HG03442 (cell line): ENCODE measurements around the gene GSK3B.
"Not testable (repeated sequence)": the region's sequence is repeated elsewhere in the genome, so short reads cannot be mapped to it uniquely, and the experiment has no call there.

Experiments used
- ATAC-seq: cut with Tn5 transposase; IDR thresholded peaks from one replicate; pipeline ENCODE4 v1.9.1; 2021; ENCODE audit warnings: mild to moderate bottlenecking, moderate library complexity; ENCODE audit not compliant: unreplicated experiment

GSK3B gene

DNA sequence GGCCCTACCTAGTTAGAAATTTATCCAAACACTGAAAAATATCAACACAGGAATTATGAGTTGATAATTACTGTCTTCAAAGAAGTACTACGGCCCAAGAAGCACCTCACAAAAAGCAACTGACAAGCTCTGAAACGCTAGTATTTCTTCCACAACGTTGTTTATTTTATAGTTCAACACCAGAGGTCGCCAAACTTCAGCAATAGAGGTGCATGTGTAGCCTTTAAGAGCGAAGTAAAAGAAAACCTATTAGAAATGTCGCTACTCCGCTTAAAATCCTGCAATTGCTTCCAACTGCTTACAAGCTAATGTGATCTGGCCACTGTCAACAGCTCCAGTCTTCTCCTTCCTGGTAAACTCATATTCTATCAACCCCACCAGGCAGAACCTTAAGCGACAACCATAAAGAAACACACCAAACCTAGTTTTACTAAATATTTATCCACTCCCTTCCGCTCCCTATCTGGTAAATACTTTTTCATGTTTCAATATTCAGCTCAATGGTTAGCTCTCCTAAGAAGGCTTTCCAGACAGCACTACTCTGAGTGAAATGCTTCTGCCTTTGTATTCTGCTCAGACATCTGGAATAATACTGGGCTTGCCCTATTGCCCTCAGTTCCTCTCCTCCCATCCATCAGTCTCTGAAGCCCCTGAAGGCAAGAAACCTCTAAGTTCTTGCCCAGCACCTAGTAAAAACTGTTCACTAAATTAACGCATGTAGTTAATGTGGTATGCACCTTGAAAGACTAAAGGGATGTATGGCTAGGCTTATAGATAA is 202.1 kb downstream of the GSK3B start:
- ATAC-seq: no peak

DNA sequence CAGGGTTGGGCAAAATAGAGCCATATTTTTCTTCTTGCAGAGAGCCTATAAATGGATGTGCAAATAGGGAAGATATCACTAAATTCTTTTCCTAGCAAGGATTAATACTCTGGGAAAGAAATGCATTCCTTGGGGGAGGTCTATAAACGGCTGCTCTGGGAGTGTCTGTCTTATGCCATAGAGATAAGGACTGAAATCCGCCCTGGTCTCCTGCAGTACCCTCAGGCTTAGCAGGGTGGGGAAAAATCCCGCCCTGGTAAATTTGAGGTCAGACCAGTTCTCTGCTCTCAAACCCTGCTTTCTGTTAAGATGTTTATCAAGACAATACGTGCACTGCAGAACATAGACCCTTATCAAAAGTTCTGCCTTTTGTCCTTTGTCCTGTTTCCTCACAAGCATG is 205.6 kb downstream of the GSK3B start:
- not testable (repeated sequence) for ATAC-seq

DNA sequence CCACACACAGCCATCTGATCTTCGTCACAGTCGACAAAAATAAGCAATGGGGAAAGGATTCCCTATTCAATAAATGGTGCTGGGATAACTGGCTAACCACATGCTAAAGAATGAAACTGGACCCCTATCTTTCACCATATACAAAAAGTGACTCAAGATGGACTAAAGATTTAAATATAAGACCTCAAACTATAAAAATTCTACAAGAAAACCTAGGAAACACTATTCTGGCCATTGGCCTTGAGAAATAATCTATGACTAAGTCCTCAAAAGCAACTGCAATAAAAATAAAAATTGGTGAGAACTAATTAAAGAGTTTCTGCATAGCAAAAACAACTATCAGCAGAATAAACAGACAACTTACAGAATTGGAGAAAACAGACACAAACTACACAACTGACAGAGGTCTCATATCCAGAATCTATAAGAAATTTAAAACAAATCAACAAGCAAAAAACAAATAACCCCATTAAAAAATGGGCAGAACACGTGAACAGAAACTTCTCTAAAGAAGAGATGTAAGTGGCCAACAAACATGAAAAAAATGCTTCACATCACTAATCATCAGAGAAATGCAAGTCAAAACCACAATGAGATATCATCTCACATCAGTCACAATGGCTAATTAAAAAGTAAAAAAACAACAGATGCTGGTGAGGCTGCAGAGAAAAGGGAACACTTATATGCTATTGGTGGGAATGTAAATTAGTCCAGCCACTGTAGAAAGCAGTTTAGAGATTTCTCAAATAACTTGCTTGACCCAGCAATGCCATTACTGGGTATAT is 208.3 kb downstream of the GSK3B start:
- ATAC-seq: no peak

DNA sequence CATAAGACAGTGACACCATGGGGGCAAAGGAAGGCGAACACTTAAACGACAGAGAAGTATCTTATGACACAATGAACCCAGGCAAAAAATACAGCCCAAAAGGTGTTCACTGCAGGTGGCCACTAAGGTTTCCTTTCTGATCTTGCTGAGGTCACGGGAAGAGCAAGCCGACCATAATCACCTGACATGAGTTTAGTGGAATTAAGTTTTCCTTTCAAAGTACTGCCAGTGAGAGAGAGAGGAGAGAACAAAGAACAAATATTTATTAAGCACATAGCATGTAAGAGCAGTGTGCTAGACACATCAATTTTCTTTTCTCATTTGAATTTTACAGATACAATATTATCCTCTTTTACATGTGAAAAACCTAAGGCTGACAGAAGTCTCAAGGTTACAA is 210.1 kb downstream of the GSK3B start:
- ATAC-seq: no peak

DNA sequence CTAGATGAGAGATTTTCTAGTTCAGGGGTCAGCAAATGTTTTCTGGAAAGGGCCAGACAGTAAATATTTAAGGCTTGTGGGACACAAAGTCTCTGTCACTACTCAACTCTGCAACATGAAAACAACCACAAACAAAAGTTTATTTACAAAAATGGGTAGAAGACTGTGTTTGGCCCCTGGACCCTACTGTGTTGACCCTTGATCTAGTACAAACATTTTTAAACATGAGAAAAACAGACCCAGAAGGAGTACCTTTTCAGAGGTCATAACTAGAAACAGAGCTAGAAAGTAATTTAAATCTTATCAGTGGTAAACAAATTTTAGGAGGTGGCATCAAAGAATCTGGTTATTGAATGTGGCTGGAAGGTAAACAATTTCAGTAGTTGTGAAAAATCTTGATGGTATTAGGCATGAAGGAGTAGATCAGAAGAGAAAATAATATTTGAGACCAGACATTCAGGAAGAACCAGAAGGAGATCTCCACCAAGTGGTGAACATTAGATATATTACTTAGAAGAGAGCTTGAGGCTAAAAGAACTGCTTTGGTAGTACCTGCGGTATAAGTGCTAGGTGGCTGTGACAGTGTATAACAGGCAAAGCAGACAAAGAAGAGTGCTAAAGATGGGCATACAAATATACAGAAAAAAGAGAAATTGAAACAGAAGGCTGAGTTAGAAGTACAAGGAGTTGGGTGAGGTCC is 210.6 kb downstream of the GSK3B start:
- ATAC-seq: no peak

DNA sequence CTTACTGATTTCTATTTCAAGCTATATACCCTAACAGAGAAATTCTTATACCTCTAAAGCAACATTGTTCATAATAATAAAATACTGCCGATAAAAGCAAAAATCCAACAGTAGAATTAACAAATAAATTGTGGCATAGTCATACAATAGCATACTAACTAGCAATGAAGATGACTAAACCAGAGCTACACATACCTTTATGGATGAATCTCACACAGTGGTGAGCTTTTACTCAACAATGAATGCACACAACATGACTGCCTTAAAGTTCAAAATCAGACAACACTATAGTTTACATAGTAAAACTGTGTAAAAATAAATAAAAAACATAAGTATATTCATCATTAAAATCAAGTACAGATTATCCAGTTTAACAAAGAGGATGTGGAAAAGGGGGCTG is 213.3 kb downstream of the GSK3B start:
- no peak for ATAC-seq

DNA sequence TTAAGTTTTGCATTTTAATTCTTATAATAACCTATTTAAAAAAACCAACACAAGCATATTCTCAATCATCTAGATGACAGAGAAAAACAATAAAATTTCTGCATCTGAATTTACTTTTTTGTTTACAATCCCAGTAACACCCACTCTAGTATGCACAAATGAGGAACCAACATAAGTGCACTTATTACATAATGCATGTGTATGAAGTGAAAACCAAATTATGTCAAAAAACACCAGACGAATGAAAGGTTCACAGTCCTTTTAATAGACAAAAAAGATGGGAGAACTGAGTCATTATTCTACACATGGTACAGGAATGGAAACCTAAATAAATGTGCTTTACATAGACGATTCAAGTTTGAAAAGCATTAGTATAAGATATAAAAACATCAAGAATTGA is 220.6 kb downstream of the GSK3B start:
- ATAC-seq: no peak

DNA sequence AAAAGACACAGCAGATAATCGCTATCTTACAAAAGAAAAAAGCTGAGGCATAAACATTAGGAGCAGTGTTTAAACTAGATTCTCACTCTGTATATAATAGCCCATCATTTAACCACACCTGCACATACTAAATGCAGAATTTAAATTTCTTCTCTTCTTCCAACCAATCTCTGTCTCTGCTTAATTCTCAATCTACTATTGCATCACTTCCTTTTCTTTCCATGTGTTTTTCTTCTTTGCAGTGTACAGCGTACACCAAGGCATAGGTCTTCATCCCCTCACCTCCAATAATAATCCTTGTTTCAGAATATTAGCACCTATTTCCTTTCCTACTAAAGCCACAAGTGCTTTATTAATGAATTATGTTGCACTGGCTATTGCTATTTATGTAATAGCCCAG is 221.5 kb downstream of the GSK3B start:
- ATAC-seq: no peak

DNA sequence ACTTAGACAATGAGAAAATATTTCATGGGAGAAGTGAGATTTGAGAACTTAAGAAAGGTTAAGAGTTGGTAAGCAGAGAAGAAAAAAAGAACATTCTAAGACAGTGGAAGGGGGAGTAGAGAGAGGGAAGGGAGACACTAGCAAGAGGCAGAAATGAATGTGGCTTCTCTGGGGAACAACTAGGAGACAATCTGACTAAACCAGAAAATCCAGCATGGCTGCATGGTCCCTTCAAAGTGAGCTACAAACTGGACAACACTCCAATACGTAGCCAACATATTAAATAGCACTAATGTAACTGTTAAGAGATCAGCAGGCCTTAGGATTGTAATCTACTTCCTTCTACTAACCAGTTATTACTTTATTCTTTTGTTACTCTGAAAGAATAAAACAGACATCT is 222.7 kb downstream of the GSK3B start:
- no peak for ATAC-seq

DNA sequence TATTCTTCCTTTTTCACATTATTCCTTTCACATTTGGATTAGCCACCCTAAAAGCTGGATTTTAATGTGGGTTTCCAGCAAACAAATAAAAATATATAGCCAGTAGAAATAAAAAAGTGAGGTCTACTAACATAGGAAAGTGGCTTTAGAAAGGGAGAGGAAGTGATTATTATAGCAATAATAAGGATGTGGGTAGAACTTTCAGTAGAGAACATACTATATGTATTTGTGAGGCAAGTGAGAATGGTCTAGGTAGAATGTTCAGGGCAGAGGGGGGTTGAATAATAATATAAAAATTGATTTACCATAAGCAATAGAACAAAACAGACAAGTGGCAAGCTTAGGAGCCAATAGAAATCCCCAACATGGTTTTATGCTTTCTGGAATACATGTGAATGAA is 223.7 kb downstream of the GSK3B start:
- no peak for ATAC-seq

DNA sequence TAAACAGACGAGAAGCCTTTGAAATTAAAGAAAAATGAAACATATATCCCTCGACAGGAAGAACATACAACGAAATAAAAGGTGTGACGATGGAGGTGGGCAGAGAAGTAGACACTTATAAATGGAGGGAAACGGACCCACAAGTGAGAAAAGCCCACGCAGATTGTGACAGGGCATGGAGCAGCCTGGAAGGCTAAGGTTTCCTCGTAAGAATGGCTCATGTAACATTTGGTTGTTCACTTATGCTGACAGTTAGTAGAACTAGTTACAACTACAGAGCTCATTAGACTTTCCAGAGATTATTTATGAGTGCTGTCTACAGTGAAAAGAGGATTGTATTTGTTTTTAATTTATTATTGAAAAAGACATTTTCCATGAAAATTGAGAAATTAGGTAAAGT is 229.8 kb downstream of the GSK3B start:
- ATAC-seq: no peak

DNA sequence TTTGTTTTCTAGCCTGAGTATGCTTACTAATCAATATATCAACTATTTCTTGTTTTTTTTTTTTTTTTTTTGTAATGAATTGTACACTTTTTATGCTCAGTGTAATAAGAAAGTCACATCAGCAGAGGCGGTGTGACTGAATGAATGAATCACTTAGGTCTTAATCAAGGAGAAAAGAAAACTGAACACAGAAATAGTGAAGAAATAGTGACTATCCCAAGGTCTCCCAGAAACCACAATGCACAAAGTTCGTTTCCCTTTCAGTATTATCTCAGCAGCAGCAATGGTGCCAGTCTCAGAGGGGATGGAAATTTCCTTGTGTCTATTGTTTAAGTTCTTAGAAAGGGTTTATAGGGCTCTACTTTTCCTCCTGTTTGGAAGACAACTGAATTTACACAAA is 231.6 kb downstream of the GSK3B start:
- ATAC-seq: no peak

DNA sequence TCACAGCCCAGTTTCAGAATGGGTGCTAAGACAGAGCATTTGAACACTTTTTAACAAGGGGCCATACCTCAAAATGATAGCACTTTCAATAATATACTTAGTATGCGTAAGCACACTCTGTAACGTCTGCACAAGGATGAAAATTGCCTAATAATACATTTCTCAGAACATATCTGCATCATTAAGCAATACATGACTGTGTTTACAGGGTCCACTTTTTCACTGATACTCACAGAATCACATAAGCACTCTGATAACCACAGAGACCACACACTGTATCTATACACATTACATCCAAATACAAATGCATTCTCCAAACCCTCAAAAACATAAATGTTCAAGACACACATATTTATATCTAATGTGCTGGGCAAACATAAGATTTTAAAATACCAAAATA is 232.6 kb downstream of the GSK3B start:
- no peak for ATAC-seq

DNA sequence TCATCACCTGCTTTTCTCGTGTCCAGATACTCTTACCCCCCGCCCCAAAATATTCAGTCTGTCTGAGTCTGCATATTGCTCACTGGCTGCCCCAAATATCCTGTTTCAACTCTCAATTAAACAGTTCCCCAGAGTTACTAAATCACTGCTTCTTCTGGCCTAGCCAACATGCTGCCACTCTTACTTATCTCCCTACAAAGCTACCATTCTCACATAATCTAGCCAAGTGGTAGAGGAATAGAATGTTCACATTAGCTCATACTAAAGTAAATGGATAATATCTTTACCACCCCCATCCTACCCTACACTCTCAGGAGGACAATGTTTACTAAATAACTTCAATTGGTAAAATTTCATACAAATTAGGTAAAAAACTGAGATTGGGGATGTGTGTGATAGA is 234.5 kb downstream of the GSK3B start:
- no peak for ATAC-seq

DNA sequence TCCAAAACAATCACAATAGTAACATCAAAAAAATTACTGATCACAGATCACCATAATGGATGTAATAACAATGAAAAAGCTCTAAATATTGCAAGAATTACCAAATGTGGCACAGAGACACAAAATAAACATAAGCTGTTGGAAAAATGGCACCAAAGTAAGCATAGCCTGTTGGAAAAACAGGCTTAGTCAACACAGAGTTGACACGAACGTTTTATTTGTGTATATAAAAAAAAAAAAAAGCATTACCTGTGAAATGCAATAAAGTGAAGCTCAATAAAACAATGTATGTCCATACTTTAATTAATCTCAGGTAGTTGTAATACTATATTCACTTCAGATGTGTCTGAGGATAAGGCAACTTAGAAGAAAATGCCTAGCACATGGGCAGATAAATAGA is 235.3 kb downstream of the GSK3B start:
- ATAC-seq: no peak

DNA sequence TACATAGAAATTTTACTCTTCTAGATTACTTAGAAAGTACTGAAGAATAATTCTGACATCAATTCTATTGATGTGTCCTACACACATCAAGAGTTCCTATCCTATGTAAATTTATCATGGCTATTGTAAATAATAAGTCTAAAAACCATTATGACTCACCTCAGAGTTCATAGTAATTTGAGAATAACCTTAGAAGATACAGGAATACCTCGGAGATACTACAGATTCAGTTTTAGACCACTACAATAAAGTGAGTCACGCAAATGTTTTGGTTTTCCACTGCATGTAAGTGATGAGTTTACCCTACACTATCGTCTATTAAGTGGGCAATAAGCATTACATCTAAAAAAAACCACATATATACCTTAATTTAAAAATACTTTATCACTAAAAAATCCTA is 237.6 kb downstream of the GSK3B start:
- ATAC-seq: no peak

DNA sequence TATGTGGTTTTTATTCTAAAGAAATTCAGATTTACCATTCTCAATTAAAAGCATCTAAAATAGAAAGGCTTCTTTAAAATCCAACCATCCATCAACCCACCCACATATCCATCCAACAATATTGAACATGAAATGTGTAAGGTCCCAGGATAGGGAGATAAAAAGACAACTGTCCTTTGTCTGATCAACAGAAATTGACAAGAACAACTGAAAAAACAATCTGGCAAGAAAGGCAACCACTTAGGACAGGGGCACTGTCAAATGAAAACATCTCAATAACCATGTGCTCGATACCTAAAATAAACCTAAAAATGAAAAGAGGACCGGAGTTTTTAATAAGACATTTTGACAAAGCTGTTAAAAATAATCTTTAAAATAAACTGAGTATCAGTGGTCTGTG is 245.1 kb downstream of the GSK3B start:
- ATAC-seq: no peak

DNA sequence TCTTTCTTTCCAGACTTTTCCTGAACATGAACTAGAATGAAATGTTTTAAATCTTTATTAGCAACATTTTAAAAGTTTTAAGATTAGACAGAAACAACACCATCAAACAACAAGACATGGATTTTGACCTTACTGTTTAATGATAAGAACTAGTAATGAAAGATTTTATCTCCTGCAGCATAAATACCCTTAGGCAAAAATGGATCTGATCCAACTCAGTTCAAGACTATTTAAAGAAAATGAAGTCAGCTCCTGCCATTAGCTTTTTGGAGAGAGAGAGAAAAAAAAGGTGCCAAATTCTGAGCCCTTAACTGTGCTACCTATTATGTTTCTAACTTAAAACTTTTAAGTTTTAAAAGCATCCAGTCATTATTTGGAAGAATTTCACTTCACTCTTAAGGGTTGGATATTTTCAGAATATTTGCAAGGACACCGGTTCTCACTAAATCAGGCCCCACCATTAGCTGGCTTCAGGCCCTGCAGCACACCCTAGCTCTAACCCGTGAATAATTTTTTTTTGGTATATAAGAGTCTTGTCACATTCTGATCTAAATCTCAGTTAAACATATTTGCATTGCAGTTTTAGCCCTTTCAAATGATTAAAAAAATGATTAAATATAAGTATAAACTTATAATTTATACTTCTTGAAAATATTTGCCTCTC is 252.3 kb downstream of the GSK3B start:
- ATAC-seq: no peak

DNA sequence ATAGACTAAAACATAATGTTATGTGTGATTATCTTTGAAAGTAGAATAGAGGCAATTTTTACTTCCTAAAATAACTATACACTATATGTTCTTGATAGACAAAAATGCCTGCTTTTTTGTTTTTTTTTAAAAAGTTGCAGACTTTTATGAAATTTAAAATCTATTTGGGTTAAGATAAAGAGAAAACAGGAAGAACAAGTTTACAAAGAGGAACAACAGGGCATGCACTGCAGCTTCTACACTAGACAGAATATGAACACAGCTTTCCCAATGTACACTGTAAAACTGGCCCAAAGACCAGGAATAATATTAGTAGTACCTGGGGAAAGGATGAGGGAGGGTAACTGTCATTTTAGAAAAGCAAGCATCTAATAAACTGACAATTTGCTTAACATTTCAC is 258.7 kb downstream of the GSK3B start:
- ATAC-seq: no peak

DNA sequence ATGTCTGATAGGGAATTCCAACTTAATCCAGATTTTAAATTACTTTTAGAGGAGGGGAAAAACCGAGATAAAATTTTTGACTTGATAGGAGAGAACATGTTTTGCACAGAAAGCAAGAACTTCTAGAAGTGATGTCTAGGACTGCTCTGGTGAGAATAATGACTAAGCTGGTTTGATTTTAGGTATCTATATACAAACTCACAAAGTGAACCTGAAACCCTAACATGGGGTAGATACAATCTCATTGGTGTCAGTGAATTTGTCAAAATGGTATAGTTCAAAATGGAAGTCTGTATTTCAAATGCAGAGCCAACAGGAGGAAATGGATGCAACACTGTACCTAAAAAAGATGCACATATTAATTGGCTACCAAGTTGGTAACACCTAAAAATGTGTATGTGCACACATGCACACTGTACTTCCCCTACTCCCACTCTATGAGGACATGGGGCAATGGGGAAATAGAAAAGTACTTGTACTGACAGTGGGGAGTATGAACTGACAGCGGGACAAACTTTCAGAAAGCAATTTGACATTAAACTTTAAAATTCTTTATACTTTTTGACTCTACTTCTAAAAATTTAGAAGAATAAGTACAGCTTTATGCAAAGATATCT is 259.4 kb downstream of the GSK3B start:
- no peak for ATAC-seq

DNA sequence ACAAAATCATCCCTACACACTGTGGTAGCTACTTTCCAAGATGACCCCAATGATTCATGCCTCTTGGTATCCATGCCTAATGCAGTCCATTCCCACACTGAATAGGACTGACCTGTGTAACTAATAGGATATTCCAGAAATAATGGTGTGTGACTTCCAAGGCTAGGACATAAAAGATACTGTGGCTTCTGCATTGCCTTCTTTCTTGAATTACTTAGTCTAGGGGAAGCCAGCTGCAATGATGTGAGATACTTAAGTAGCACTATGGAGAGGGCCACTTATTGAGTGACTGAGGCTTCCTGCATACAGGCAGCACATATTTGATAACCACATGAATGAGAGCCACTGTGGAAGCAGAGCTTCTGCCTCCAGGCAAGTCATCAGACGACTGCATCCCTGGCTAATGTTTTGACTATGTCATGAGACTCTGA is 262.3 kb downstream of the GSK3B start:
- no peak for ATAC-seq
